Retinal pigment epithelial cell (primary cell): ENCODE measurements around the gene GALNT7.
A peak's percentile ranks its signal among the peaks of the same experiment; 100 is the strongest.
"Not testable (repeated sequence)": the region's sequence is repeated elsewhere in the genome, so short reads cannot be mapped to it uniquely, and the experiment has no call there.

Source experiments
- DNase-seq: peaks from one replicate; pipeline ENCODE4 v3.0.0-alpha.2; 2010; ENCODE audit warnings: low read depth
- H3K4me3 ChIP-seq: 2 replicates; pipeline ENCODE4 v1.5.1; 2011; ENCODE audit warnings: mild to moderate bottlenecking, low read length, control low read depth, moderate library complexity
- CTCF ChIP-seq: conservative IDR thresholded peaks from 2 replicates; pipeline ENCODE4 v1.5.1; 2011; ENCODE audit warnings: low read depth, low read length, control low read depth, inconsistent platforms

Gene GALNT7

GRCh38 chr4:173214661-173215060, 46.0 kb downstream of the GALNT7 start:
- no peak for TF ChIP-seq CTCF
- peak; percentile 85 for DNase-seq
- H3K4me3 ChIP-seq = no peak overlapping the region

GRCh38 chr4:173217075-173217474, 48.5 kb downstream of the GALNT7 start:
- TF ChIP-seq CTCF = no peak
- no peak for DNase-seq
- no peak overlapping the region for H3K4me3 ChIP-seq

- TF ChIP-seq CTCF = no peak
- H3K4me3 ChIP-seq = no peak overlapping the region
- no peak for DNase-seq
Observed at GRCh38 chr4:173217727-173218126, 49.1 kb downstream of the GALNT7 start.

- DNase-seq = no peak
- no peak for TF ChIP-seq CTCF
- no peak overlapping the region for H3K4me3 ChIP-seq
Observed at GRCh38 chr4:173218411-173219125, 50.0 kb downstream of the GALNT7 start.

- not testable (repeated sequence) for H3K4me3 ChIP-seq, DNase-seq
Observed at GRCh38 chr4:173219126-173219437, 50.5 kb downstream of the GALNT7 start.

GRCh38 chr4:173223743-173224142, 55.1 kb downstream of the GALNT7 start:
- no peak for TF ChIP-seq CTCF
- no peak for DNase-seq
- no peak overlapping the region for H3K4me3 ChIP-seq

- DNase-seq = no peak
- no peak overlapping the region for H3K4me3 ChIP-seq
- TF ChIP-seq CTCF = no peak
Observed at GRCh38 chr4:173226401-173226888, 57.8 kb downstream of the GALNT7 start.

- no peak for TF ChIP-seq CTCF
- no peak for DNase-seq
- no peak overlapping the region for H3K4me3 ChIP-seq
Observed at GRCh38 chr4:173227756-173228155, 59.1 kb downstream of the GALNT7 start.
